ENCODE measurements around the gene RPS6KB2. TPM values are rescaled to one million over a fixed set of nuclear protein-coding genes. Genes with fewer than 3 reads are reported as not detected.

Gene RPS6KB2
- total RNA-seq, 1 donor from 2014 or later, result 53.8 TPM

- Mint-ChIP-seq H3K4me1 (ENCODE audit: low read depth) (peaks cover 6% of the 10 kb centered on the region), H3K4me3 (ENCODE audit: low read depth) (no peak overlapping the region), H3K27me3 (no peaks in the 10 kb centered on the region), H3K36me3 (ENCODE audit: insufficient read depth) (peaks cover 7% of the 10 kb centered on the region), H3K27ac (no peak overlapping the region), H3K9me3 (ENCODE audit: low read depth) (no peaks in the 10 kb centered on the region)
- DNase-seq (ENCODE audit: low spot score, unreplicated experiment), result no peak
- no peak for TF ChIP-seq CTCF (IDR thresholded peaks at IDR 0.05; ENCODE audit: unreplicated experiment)
These were observed 30.2 kb upstream of the RPS6KB2 start for GRCh38 chr11:67397986-67398660.

GRCh38 chr11:67398661-67399563 lies 29.4 kb upstream of the RPS6KB2 start:
- TF ChIP-seq CTCF (IDR thresholded peaks at IDR 0.05; ENCODE audit: unreplicated experiment), result no peak
- Mint-ChIP-seq H3K27ac (no peak overlapping the region), H3K36me3 (ENCODE audit: insufficient read depth) (peaks cover 5% of the 10 kb centered on the region), H3K4me3 (ENCODE audit: low read depth) (peak overlapping the region; percentile 26), H3K4me1 (ENCODE audit: low read depth) (peaks cover 6% of the 10 kb centered on the region), H3K9me3 (ENCODE audit: low read depth) (no peaks in the 10 kb centered on the region), H3K27me3 (no peaks in the 10 kb centered on the region)
- no peak for DNase-seq (ENCODE audit: low spot score, unreplicated experiment)

GRCh38 chr11:67400251-67400941 lies 27.9 kb upstream of the RPS6KB2 start:
- Mint-ChIP-seq H3K4me1 (ENCODE audit: low read depth) (peaks cover 6% of the 10 kb centered on the region), H3K4me3 (ENCODE audit: low read depth) (peak overlapping the region; percentile 76), H3K9me3 (ENCODE audit: low read depth) (no peaks in the 10 kb centered on the region), H3K27ac (peak overlapping the region; percentile 33), H3K36me3 (ENCODE audit: insufficient read depth) (peaks cover 5% of the 10 kb centered on the region), H3K27me3 (no peaks in the 10 kb centered on the region)
- DNase-seq (ENCODE audit: low spot score, unreplicated experiment), result no peak
- no peak for TF ChIP-seq CTCF (IDR thresholded peaks at IDR 0.05; ENCODE audit: unreplicated experiment)

GRCh38 chr11:67400942-67401494 lies 27.3 kb upstream of the RPS6KB2 start:
- no peak for DNase-seq (ENCODE audit: low spot score, unreplicated experiment)
- peak overlapping the region; percentile 76 for H3K4me3 Mint-ChIP-seq (ENCODE audit: low read depth)
- peaks cover 5% of the 10 kb centered on the region for H3K36me3 Mint-ChIP-seq (ENCODE audit: insufficient read depth)
- peaks cover 6% of the 10 kb centered on the region for H3K4me1 Mint-ChIP-seq (ENCODE audit: low read depth)
- H3K27me3 Mint-ChIP-seq, result no peaks in the 10 kb centered on the region
- H3K9me3 Mint-ChIP-seq (ENCODE audit: low read depth), result no peaks in the 10 kb centered on the region
- H3K27ac Mint-ChIP-seq, result no peak overlapping the region
- TF ChIP-seq CTCF (IDR thresholded peaks at IDR 0.05; ENCODE audit: unreplicated experiment), result no peak
